Right renal pelvis (tissue), 4 donors: ENCODE data around the gene FGFR3. TPM values are rescaled to one million over a fixed set of nuclear protein-coding genes. Genes with fewer than 3 reads are reported as not detected.

Source experiments
- DNase-seq, 4 donors: peaks; one replicate each; pipeline ENCODE4 v3.0.0-alpha.2; 2013; ENCODE audit warnings: low read depth in 4 of 4, low spot score in 3 of 4, missing footprints in 1 of 4
- polyA plus RNA-seq, 4 donors: library from polyadenylated mRNA; unstranded; fragments of 120-200 nt; gene quantifications; one replicate each; pipeline ENCODE4 v1.2.1, GENCODE V29; 2013; ENCODE audit not compliant: insufficient read length in 4 of 4

Gene FGFR3
- polyA plus RNA-seq, 4 donors: 71.8 to 128 (median 95.2) TPM

- no peak for DNase-seq
Observed at GRCh38 chr4:1756079-1756478, 37.0 kb upstream of the FGFR3 start.

DNA sequence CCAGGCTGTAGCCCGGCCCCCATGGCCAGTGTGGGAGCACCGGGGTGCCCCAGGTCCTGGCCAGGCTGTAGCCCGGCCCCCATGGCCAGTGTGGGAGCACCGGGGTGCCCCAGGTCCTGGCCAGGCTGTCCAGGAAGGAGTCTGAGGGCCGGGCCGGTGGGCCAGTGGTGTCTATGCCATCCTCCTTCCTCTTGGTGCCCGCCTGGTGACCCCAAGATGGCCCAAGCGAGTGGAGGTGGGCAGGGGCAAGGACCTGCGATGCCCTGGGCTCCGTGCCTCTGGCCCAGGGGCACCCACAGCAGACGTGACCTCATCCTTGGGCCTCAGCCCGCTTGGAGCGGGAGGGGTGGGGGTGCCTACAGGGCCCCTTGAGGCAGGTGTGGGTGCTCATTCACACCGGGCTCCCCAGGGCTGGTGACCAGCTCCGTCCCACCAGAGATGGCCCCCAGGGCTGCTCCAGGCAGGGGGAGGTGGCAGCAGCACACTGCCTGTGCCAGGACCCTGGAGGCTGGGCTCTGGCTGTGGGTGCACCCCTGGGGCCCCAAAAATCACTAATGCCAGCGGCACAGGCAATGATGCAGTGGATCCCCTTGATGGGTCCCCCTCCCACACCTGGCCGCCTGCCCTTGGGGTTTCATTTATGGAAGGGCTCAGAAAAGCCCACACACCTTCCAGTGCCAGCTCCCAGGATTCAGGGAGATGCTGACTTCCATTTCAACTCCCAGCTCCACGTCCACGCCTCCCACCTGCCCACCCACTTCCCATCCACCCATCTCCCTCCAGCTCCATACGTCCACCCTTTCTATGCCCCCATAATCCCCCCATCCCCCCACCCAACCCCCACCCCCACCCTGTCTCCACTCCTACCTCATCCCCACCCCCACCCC lies 36.0 kb upstream of the FGFR3 start:
- no peak for DNase-seq

DNA sequence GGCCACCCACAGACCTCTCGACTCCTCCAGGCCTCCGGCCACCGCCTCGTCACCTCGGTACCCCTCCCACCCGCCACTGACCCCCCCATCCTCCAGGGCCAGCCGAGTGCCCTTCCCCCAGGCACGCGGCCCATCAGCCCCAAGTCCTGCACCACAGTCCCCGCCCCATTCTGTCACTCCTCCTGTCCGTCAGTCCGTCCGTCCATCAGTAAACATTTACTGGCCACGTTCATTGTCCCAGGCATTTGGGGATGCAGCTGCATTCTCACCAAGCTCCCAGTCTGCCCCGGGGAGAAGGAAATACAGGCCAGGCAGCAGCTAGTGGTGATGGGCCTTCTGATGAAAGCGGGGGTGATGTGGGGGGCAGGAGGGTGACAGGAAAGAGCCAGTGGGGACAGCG lies 35.3 kb upstream of the FGFR3 start:
- DNase-seq: no peak

- no peak for DNase-seq
Observed at GRCh38 chr4:1758306-1759121, 34.6 kb upstream of the FGFR3 start.

DNA sequence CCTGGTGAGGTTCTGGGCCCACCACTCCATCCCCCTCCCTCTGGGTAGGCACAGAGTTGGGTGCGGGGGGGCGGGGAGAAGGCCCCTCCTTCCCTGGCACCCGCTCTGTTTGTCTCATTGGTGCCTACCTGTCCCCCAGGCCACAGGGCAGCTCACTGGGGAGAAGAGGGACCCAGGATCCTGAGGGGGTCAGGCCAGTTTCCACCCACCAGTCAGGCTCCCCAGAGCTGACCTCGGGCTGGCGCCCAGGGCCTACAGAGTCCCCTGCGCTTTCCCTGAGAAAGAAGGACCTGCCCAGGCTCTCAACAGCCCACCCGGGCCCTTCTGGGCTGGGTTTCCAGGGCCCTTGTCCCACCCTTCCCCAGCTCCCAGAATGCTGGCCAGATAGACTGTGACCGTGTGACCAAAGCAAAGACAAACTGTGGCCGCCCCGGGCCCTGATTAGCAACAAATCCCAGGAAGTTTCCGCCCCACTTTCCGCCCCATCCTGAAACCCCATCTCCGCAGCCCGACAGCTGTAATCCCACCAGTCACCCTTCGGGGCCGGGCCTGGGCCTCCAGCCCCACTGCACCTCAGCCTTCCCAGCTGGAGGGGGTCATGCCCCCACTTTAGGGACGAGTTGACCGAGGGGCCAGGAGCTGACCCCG lies 33.8 kb upstream of the FGFR3 start:
- DNase-seq: no peak

DNA sequence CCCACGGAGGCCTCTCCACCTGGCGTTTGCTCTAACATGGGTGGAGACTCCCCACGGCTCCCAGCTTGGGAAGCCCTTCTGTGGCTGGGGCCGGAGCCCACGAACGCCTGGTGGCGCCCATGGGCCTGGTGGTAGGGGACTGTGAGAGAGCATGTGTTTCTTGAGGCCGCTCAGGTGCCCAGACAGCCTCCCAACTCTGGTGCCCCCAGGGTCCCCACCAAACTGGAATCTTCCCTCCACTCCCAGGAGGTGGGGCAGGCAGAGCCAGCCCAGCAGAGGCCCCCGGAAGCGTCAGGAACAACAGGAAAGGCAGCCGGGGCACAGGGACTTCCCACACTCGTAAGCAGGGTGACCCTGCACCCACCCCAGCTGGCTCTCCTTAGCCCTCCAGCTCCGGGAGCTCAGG lies 33.3 kb upstream of the FGFR3 start:
- no peak for DNase-seq

GRCh38 chr4:1760521-1761071 lies 32.5 kb upstream of the FGFR3 start:
- no peak for DNase-seq

DNA sequence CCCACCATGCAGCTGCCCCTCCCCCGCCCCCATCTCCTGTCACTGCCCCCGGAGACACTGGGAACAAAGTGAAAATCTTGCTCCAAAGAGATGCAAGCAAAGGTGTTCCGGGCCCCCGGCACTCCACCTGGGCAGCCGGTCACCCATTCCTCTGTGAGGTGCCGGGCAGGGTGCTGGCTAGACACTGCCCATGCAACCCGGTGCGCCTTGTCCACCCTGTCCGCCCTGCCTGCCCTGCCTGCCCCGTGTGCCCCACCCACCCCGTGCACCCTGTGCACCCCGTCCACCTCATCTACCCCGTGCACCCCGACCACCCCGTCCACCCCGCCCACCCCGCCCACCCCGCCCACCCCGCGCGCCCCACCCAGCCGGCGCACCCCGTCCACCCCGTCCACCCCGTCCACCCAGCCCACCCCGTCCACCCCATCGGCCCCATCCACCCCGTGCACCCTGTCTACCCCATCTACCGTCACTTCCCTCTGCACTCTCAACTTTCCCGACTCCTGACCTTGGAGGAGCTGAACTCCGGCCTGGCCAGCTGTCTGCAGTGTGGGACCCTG lies 31.9 kb upstream of the FGFR3 start:
- DNase-seq: no peak

DNA sequence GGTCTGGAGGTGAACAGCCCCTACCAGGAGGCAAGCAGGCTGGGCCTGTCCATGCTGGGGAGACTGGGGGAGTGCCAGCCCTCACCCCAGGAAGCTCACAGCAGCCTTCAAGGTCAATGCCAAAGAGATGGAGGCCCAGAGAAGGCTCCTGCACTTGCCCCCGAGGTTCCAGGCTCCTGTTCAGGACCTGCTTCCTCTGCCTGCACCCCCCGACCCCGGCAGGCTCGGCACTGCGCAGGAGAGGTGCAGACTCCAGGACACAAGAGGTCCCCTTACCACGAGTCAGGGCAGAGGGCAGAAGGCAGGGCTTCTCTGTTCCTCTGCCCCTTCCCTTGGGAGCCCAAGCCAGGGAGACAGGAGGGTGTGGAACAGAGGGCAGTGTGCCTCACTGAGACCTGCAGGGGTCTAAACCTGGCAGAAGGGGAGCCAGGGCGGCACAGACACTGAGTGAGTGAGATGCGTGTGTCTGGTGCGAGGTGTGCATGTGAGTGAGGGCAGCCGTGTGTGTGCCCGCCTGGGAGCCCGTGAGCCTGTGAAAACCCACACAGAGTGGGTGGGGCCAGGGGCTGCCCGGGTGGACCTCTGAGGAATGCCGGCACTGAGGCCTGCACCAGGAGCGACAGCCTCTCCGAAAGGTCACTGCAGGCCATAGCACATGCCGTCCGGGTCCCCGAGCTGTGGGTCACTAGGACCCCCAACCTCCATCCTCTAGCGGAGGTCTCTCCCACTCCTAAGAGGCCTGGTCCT lies 30.7 kb upstream of the FGFR3 start:
- DNase-seq: no peak

- DNase-seq: no peak
Observed at GRCh38 chr4:1763070-1763549, 30.0 kb upstream of the FGFR3 start.

DNA sequence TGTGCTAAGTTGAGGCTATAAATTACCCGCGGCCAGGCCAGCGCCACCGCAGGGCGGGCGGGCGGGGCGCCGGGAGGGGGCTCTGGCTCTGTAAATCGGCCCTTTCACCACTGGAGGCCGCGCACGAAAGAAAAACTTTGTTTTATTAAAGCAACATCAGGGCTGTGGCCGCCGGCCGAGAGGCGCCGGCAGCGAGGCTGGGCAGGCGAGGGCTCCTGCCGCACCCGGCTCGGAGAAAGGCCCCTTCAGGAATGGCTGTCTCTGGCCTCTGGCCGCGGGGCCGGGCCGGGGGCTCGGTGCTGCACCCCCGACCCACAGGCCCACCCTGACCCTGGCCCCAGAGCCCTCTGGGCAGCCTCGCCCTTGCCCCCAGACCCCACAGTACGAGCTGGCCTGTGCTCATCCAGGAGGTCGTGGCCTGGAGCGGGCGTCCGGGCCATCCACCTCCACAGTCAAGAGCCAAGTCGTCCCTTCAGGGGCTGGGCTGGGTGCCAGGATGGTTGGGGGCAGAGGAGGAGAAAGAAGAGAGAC lies 29.5 kb upstream of the FGFR3 start:
- no peak for DNase-seq

DNA sequence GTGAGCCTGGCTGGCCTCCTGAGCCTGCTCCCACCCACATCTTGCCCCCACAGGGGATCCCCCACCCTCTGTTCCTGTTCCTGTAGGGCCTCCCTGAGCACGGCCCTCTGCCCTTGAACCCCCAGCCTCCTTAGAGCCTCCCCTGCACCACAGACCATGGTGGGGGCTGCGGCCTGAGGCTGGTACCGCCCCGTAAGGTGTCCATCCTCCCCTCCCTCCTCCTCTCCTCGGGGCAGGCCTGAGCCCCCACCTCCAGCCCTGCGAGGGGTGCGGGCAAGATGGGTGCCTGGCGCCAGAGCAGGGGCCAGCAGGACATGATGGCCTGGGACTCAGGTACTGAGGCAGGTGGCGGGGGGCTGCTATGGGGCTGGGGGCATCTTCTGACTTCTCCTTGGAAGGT lies 28.4 kb upstream of the FGFR3 start:
- no peak for DNase-seq

GRCh38 chr4:1765409-1766072 lies 27.6 kb upstream of the FGFR3 start:
- DNase-seq: no peak

DNA sequence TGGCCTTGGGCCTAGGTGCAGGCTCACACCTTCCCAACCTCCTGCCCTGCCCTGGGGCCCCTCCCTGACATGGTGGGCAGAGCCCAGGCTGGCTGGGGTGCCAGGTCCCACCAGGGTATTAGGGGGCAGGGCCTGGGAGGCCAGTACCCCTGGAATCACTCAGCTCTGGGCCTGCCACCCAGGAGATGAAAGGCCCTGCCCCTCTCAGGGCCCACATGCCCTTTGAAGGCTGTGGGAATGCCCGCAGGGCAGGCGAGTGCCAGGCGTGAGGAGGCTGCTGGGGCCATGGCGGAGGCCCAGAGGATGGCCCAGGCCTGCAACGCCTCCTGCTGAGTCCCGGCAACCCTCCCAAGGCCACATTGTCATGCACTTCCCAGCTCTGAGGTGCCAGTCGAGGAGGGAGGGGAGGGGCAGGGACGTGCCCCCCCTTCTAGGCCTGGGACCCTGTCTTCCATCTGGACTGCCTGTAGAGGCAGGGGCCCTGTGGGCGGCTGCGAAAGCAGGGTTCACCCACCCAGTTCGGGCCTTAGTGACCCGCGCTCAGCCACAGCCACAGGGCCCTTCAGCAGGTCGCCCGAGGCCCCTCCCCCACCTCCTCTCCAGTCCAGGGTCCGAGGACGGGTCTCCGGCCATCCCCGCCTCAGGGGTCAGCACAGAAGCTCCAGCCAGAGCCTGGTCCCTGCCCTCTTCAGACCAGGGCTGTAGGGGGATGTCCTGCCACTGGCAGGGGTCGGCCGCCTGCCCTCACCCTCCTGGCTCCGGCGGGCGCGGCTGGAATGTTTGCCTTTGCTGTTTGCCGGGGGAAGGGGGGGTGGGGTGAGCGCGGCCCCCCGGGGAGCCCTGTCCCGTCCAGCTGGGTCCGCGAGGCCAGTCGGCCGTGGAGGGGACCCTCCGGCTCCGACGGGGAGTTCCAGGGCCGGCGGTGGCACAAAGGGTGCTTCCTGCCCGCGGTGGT lies 26.7 kb upstream of the FGFR3 start:
- DNase-seq: no peak

DNA sequence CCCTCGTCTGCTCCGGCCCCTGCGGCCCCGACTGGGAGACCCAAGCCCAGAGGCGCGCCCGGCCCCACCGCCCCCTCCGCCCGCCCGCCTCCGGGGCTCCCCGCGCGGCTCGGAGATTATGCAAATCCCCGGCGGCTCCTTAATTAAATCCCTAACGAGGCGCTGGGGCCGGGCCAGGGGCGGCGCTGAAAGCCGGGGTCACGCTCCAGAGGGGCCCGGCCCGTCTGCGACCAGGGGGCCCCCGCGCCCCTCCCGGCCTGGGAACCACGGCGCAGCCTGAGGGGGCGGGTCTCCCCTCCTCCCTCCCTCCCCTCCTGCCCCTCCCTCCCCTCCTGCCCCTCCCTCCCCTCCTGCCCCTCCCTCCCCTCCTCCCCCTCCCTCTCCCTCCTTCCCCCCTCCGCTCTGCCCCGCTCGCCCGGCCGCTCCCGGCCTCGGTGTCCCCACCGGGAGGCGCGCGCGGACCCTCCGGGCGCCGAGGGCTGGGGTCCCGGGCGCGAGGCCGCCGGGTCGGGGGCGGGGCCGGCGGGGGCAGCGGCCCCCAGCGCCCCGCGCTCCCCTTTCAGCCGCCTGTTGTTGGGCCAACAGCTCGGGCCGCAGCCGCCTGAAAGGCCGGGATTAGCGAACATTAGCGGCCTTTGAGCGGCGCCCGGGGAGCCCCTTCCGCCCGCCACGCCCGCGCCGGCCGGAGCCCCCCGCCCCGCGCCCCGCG lies 25.9 kb upstream of the FGFR3 start:
- DNase-seq: no peak

GRCh38 chr4:1767770-1768366 lies 25.2 kb upstream of the FGFR3 start:
- DNase-seq: no peak
